ENCODE measurements around the gene SH2D6. TPM values are rescaled to one million over a fixed set of nuclear protein-coding genes. Genes with fewer than 3 reads are reported as not detected.

Gene SH2D6
- 10 to 100 TPM in 1 of 2 donors, under 1 TPM in 1; 0.26 to 15.5 TPM for total RNA-seq

DNA sequence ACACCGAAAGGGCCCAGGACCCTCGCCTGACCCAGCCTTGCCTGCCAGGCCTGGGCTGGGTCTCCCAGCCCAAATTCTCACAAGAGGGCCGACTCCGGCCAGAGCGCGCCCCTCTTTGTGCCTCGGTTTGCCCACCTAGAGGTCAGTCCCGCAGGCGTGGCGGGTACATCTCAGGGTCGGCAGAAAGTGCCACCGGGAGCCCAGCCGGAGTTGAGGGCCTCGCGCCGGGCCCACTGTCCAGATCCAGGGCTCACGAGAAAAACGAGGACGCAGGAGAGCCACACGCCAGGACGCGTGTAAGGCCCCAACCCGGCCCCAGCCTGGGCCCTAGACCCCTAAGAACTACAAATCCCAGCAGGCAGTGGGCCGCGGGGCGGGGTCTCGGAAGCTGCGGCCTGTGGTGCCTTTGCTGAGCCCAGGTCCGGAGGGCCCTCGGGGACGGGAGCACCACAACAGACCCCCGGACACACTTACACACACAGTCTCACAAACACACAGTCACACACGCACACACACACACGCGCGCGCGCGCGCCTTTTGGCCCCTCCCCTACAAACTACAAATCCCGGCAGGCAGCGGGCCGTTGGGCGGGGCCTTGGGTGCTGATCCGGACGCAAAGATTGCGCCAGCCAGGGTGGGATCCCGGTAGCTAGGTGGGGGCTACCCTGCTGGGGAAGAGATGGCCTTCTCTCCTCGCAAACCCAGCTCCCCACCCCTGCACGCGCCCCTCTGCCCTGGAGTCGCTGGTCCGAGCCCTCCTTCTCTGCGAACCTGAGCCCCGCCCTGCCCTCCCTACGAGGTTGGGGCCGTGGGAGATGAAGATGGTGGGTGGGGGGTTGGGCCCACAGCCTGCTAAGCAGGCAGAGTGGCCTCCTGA lies at the start of gene SH2D6:
SH2D6 (plus strand) TSS at position 583 of the 877 bp plus-strand sequence. CDS start 10,752 bp downstream, outside the sequence.
- 8% methylated on average over 47 of the region's 57 CpGs; no CpG with 5 or more reads in 1 of the 2 donors for WGBS, 2 donors
- Histone ChIP-seq H3K27me3 (no peaks in the 10 kb centered on the region), H3K4me1 (peaks cover 67% of the 10 kb centered on the region), H3K27ac (peak within 1 kb of the TSS; percentile 78 to 96 (median 94)), H3K36me3 (replicated peaks in 1 of 2; ENCODE audit: insufficient read depth in 1 of 2, low read depth in 2 of 2) (no peaks in the 10 kb centered on the region), H3K4me3 (peak within 1 kb of the TSS; percentile 49 to 70), H3K9me3 (no peaks in the 10 kb centered on the region)
- intact Hi-C loops (cut with DNase I): no loop called here
- TF ChIP-seq, protein P1, sequence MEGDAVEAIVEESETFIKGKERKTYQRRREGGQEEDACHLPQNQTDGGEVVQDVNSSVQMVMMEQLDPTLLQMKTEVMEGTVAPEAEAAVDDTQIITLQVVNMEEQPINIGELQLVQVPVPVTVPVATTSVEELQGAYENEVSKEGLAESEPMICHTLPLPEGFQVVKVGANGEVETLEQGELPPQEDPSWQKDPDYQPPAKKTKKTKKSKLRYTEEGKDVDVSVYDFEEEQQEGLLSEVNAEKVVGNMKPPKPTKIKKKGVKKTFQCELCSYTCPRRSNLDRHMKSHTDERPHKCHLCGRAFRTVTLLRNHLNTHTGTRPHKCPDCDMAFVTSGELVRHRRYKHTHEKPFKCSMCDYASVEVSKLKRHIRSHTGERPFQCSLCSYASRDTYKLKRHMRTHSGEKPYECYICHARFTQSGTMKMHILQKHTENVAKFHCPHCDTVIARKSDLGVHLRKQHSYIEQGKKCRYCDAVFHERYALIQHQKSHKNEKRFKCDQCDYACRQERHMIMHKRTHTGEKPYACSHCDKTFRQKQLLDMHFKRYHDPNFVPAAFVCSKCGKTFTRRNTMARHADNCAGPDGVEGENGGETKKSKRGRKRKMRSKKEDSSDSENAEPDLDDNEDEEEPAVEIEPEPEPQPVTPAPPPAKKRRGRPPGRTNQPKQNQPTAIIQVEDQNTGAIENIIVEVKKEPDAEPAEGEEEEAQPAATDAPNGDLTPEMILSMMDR (IDR thresholded peaks at IDR 0.05): no peak
- peak in 2 of 3 donors; percentile 70 to 72 for TF ChIP-seq POLR2A (IDR thresholded peaks at IDR 0.05)
- ATAC-seq (peak; percentile 45), DNase-seq (peak; percentile 82 to 84 (median 82))

DNA sequence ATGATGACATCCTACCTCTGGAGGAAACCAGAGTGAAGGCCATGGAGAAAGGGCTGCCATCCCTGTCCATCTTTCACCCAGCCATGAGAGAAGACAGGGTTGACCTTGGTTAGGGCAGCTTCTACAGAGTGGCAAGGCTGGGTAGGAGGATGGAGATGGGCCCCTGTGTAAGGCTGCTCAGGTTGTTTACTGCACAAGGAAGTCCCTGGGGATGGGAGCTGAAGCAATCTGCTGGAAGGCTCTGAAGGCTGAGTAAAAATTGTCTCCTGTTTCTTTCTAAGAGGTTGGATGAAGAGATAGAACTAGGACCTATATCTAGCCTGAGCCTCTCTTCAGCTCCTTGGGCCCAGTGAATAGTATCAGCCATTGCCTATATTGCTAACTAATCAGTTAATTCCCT lies 49.6 kb upstream of the SH2D6 start:
- intact Hi-C loops (cut with DNase I): loop anchor here (5.0 kb wide), 1 partner anchor 33 kb away; no protein-coding TSS in a partner anchor
- no peak for TF ChIP-seq POLR2A (IDR thresholded peaks at IDR 0.05)
- TF ChIP-seq, protein P1 (IDR thresholded peaks at IDR 0.05): no peak
- DNase-seq (no peak), ATAC-seq (no peak)
- Histone ChIP-seq H3K27ac (no peak overlapping the region), H3K4me1 (no peaks in the 10 kb centered on the region), H3K27me3 (no peaks in the 10 kb centered on the region), H3K36me3 (replicated peaks in 1 of 2; ENCODE audit: insufficient read depth in 1 of 2, low read depth in 2 of 2) (no peaks in the 10 kb centered on the region), H3K9me3 (no peaks in the 10 kb centered on the region), H3K4me3 (no peak overlapping the region)

DNA sequence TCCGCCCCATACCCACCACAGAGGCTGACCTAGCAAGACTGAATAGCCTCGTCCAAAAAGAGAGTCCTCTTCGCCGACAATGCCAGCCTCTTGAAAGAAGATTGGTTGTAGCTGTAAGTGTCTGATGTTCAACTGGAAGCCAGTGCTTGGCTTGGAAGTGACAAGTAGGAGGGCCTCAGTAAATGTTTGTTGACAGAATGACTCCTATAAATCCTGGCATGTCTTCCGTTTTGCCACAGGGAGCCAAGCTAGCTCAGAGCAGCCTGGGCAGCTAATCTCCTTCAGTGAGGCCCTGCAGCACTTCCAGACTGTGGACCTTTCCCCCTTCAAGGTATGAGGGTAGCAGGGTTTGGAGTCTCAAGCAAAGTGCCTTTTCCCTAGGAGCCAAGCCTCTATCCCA lies 49.0 kb upstream of the SH2D6 start:
- Histone ChIP-seq H3K27ac (no peak overlapping the region), H3K4me3 (no peak overlapping the region), H3K27me3 (no peaks in the 10 kb centered on the region), H3K4me1 (no peaks in the 10 kb centered on the region), H3K9me3 (no peaks in the 10 kb centered on the region), H3K36me3 (replicated peaks in 1 of 2; ENCODE audit: insufficient read depth in 1 of 2, low read depth in 2 of 2) (no peaks in the 10 kb centered on the region)
- DNase-seq (no peak), ATAC-seq (no peak)
- TF ChIP-seq POLR2A (IDR thresholded peaks at IDR 0.05): no peak
- TF ChIP-seq, protein P1 (IDR thresholded peaks at IDR 0.05): no peak
- 81 to 88% methylated on average over 5 of the region's 5 CpGs for WGBS, 2 donors
- intact Hi-C loops (cut with DNase I): loop anchor here (5.0 kb wide), 1 partner anchor 33 kb away; no protein-coding TSS in a partner anchor

DNA sequence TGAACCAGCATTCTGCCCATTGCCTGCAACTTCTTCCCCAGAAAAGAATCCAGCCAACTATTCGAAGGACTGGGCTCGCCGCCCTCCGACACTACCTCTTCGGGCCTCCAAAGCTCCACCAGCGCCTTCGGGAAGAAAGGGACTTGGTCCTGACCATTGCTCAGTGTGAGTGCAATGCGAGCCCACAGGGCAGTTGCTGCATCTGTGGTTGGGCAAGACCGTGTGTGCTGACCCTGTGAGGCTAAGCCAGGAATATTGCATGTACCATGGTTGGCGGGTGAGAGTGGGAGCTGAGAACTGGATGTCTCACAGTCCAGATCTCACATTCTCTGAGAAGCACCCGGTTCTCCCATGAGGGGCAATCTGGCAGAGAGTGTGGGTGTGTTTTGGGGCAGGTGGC lies 47.5 kb upstream of the SH2D6 start:
- TF ChIP-seq, protein P1 (IDR thresholded peaks at IDR 0.05): no peak
- no peak for TF ChIP-seq POLR2A (IDR thresholded peaks at IDR 0.05)

More for the DNA sequence above, 47.5 kb upstream of the SH2D6 start:
- Histone ChIP-seq H3K4me1 (no peaks in the 10 kb centered on the region), H3K9me3 (no peaks in the 10 kb centered on the region), H3K27ac (no peak overlapping the region), H3K36me3 (replicated peaks in 1 of 2; ENCODE audit: insufficient read depth in 1 of 2, low read depth in 2 of 2) (no peaks in the 10 kb centered on the region), H3K27me3 (no peaks in the 10 kb centered on the region), H3K4me3 (no peak overlapping the region)
- intact Hi-C loops (cut with DNase I): no loop called here
- no peak for DNase-seq
- no peak for ATAC-seq
- WGBS, 2 donors: 97 to 100% methylated on average over 6 to 11 of the region's 11 CpGs

Measured in body of pancreas (tissue), 4 donors.